ENCODE data around the gene KLHL29.

Gene KLHL29

DNA sequence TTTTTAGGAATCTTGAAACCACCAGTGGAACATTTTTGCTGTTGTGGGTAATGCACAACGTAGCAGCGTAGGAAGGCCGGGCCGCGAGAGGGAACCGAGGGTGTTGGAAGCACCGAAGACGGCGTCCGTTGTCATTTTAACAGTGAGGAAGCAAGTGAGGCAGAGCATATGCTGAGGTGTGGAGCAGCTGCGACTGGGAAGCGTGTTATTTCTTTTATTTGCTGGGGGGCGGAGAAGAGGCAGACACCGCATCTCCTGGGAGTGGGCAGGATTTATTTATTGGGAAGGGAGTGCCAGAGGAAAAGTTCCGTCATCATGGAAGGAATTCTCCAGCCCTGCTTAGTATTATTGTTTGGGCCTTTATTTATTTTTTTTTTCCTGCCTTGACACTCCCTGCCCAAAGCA lies 232.8 kb downstream of the KLHL29 start:
- Histone ChIP-seq H4K20me1 (ENCODE audit: insufficient read depth, low read length, poor library complexity, severe bottlenecking) (no peaks in the 10 kb centered on the region), H3F3A (ENCODE audit: low read depth) (no peaks in the 10 kb centered on the region), H3K36me3 (ENCODE audit: insufficient read depth, low read length) (no peaks in the 10 kb centered on the region), H3K9me3 (ENCODE audit: insufficient read depth, low read depth, low read length) (no peaks in the 10 kb centered on the region), H3K79me2 (ENCODE audit: insufficient read depth, low read length) (no peaks in the 10 kb centered on the region), H3K4me3 (ENCODE audit: low read length, poor library complexity, severe bottlenecking) (no peak overlapping the region), H3K4me1 (ENCODE audit: insufficient read depth, low read length, poor library complexity, severe bottlenecking) (peaks cover 28% of the 10 kb centered on the region), H3K9me2 (replicated peaks; ENCODE audit: low read depth, low read length) (no peaks in the 10 kb centered on the region), H2AFZ (ENCODE audit: low read length) (no peak overlapping the region), H3K4me2 (ENCODE audit: low read depth, low read length, poor library complexity, severe bottlenecking) (no peak overlapping the region), H3K9ac (ENCODE audit: low read depth, low read length, poor library complexity, severe bottlenecking) (no peak overlapping the region), H3K27me3 (ENCODE audit: insufficient read depth, low read length, poor library complexity, severe bottlenecking) (peaks cover 11% of the 10 kb centered on the region)
- TF ChIP-seq EZH2phosphoT487 (IDR thresholded peaks at IDR 0.05; ENCODE audit: borderline replicate concordance) (no peak), CTCF (conservative IDR thresholded peaks at IDR 0.05; ENCODE audit: low read length) (no peak)

- H3K9ac ChIP-seq (ENCODE audit: low read depth, low read length, poor library complexity, severe bottlenecking): no peak overlapping the region
These were observed 233.3 kb downstream of the KLHL29 start for GRCh38 chr2:23618265-23618664.

DNA sequence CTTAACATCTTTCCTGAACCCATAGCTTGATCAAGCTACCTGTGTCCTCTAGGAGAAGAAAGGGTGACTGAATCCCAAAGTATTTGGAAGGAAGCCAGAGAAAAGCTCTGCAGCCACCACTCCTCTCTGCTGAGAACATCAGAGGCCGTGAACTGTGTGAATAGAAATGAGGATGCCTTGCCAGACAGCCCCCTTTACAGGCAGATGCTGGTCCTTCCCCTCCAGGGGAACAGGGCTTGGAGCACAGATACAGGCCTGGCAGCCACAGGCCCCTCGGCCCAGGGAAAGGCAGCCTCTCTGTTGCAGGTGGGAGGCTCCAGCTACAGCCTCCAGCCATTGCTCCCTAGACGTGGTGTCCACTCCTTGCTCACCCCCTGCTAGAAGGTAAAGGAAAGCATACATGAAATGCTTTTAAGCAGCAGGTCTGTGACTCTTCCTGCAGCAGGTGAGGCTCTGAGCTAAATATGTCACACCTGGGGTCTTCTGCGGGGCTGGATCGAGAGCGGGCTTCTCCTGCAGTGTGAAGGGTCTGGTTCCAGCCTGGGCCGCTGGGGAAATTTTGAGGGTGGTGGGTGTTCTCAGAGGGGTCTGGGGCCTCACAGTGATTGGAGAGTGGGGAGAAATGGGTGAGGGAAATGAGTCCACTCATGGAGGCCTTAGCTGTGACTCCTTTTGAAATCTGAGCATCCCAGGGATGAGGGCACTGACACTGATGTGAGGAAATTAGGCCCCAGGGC lies 234.0 kb downstream of the KLHL29 start:
- no peaks in the 10 kb centered on the region for H3K79me2 ChIP-seq (ENCODE audit: insufficient read depth, low read length)
- H3F3A ChIP-seq (ENCODE audit: low read depth): no peaks in the 10 kb centered on the region
- no peak overlapping the region for H3K4me3 ChIP-seq (ENCODE audit: low read length, poor library complexity, severe bottlenecking)
- no peak overlapping the region for H3K4me2 ChIP-seq (ENCODE audit: low read depth, low read length, poor library complexity, severe bottlenecking)
- H4K20me1 ChIP-seq (ENCODE audit: insufficient read depth, low read length, poor library complexity, severe bottlenecking): no peaks in the 10 kb centered on the region
- no peaks in the 10 kb centered on the region for H3K9me3 ChIP-seq (ENCODE audit: insufficient read depth, low read depth, low read length)
- H3K9ac ChIP-seq (ENCODE audit: low read depth, low read length, poor library complexity, severe bottlenecking): no peak overlapping the region
- peaks cover 25% of the 10 kb centered on the region for H3K4me1 ChIP-seq (ENCODE audit: insufficient read depth, low read length, poor library complexity, severe bottlenecking)
- H3K9me2 ChIP-seq (replicated peaks; ENCODE audit: low read depth, low read length): no peaks in the 10 kb centered on the region
- H2AFZ ChIP-seq (ENCODE audit: low read length): no peak overlapping the region
- no peaks in the 10 kb centered on the region for H3K36me3 ChIP-seq (ENCODE audit: insufficient read depth, low read length)
- TF ChIP-seq EZH2phosphoT487 (IDR thresholded peaks at IDR 0.05; ENCODE audit: borderline replicate concordance) (no peak), CTCF (conservative IDR thresholded peaks at IDR 0.05; ENCODE audit: low read length) (no peak)
- H3K27me3 ChIP-seq (ENCODE audit: insufficient read depth, low read length, poor library complexity, severe bottlenecking): peaks cover 11% of the 10 kb centered on the region

More at GRCh38 chr2:23618265-23618664, 233.3 kb downstream of the KLHL29 start:
- TF ChIP-seq CTCF (conservative IDR thresholded peaks at IDR 0.05; ENCODE audit: low read length): no peak
- TF ChIP-seq EZH2phosphoT487 (IDR thresholded peaks at IDR 0.05; ENCODE audit: borderline replicate concordance): no peak
- Histone ChIP-seq H2AFZ (ENCODE audit: low read length) (no peak overlapping the region), H3K4me3 (ENCODE audit: low read length, poor library complexity, severe bottlenecking) (no peak overlapping the region), H3K9me2 (replicated peaks; ENCODE audit: low read depth, low read length) (no peaks in the 10 kb centered on the region), H3F3A (ENCODE audit: low read depth) (no peaks in the 10 kb centered on the region), H3K79me2 (ENCODE audit: insufficient read depth, low read length) (no peaks in the 10 kb centered on the region), H3K36me3 (ENCODE audit: insufficient read depth, low read length) (no peaks in the 10 kb centered on the region), H3K9me3 (ENCODE audit: insufficient read depth, low read depth, low read length) (no peaks in the 10 kb centered on the region), H3K27me3 (ENCODE audit: insufficient read depth, low read length, poor library complexity, severe bottlenecking) (peaks cover 11% of the 10 kb centered on the region), H3K4me1 (ENCODE audit: insufficient read depth, low read length, poor library complexity, severe bottlenecking) (peaks cover 28% of the 10 kb centered on the region), H3K4me2 (ENCODE audit: low read depth, low read length, poor library complexity, severe bottlenecking) (no peak overlapping the region), H4K20me1 (ENCODE audit: insufficient read depth, low read length, poor library complexity, severe bottlenecking) (no peaks in the 10 kb centered on the region)

Measured in Loucy (cell line).